ENCODE measurements around the gene PIK3C3. TPM values are rescaled to one million over a fixed set of nuclear protein-coding genes. Genes with fewer than 3 reads are reported as not detected.

PIK3C3 gene
- total and polyA plus RNA-seq, 9 donors = 24.4 to 60.3 (median 47.7) TPM

GRCh38 chr18:42064109-42064508 lies 109.1 kb downstream of the PIK3C3 start:
- Histone ChIP-seq H3K4me3 (no peak overlapping the region), H3K4me1 (ENCODE audit: insufficient read depth) (no peaks in the 10 kb centered on the region), H3K27me3 (no peaks in the 10 kb centered on the region), H3K36me3 (no peaks in the 10 kb centered on the region), H3K9me3 (no peaks in the 10 kb centered on the region), H3K27ac (no peak overlapping the region)
- intact Hi-C loops (cut with DNase I) = no loop called here
- TF ChIP-seq EP300 (IDR thresholded peaks at IDR 0.05) = no peak
- no peak for TF ChIP-seq POLR2A (IDR thresholded peaks at IDR 0.05)
- TF ChIP-seq CTCF (IDR thresholded peaks at IDR 0.05) = no peak
- DNase-seq = no peak

- 79 to 88% (median 83%) methylated on average over 4 of the region's 4 CpGs for WGBS, 3 donors
- H3K36me3 ChIP-seq = no peaks in the 10 kb centered on the region
Measured at GRCh38 chr18:42067518-42067917, 112.5 kb downstream of the PIK3C3 start.

GRCh38 chr18:42068030-42068429 lies 113.0 kb downstream of the PIK3C3 start:
- H3K36me3 ChIP-seq = no peaks in the 10 kb centered on the region
- intact Hi-C loops (cut with DNase I) = no loop called here

More at GRCh38 chr18:42067518-42067917, 112.5 kb downstream of the PIK3C3 start:
- DNase-seq = no peak
- Histone ChIP-seq H3K4me3 (no peak overlapping the region), H3K27ac (no peak overlapping the region), H3K27me3 (no peaks in the 10 kb centered on the region), H3K9me3 (no peaks in the 10 kb centered on the region), H3K4me1 (ENCODE audit: insufficient read depth) (no peaks in the 10 kb centered on the region)
- intact Hi-C loops (cut with DNase I) = no loop called here
- TF ChIP-seq CTCF (IDR thresholded peaks at IDR 0.05) (no peak), POLR2A (IDR thresholded peaks at IDR 0.05) (no peak), EP300 (IDR thresholded peaks at IDR 0.05) (no peak)

GRCh38 chr18:42069036-42069435 lies 114.0 kb downstream of the PIK3C3 start:
- no peak overlapping the region for H3K27ac ChIP-seq
- no peak overlapping the region for H3K4me3 ChIP-seq
- TF ChIP-seq CTCF (IDR thresholded peaks at IDR 0.05) (no peak), POLR2A (IDR thresholded peaks at IDR 0.05) (no peak), EP300 (IDR thresholded peaks at IDR 0.05) (no peak)
- no peaks in the 10 kb centered on the region for H3K27me3 ChIP-seq
- H3K36me3 ChIP-seq = no peaks in the 10 kb centered on the region
- intact Hi-C loops (cut with DNase I) = no loop called here
- no peak for DNase-seq
- no peaks in the 10 kb centered on the region for H3K4me1 ChIP-seq (ENCODE audit: insufficient read depth)
- H3K9me3 ChIP-seq = no peaks in the 10 kb centered on the region

More at GRCh38 chr18:42068030-42068429, 113.0 kb downstream of the PIK3C3 start:
- no peak for DNase-seq
- WGBS, 3 donors = 82 to 86% (median 85%) methylated on average over 3 of the region's 3 CpGs
- no peak overlapping the region for H3K27ac ChIP-seq
- no peaks in the 10 kb centered on the region for H3K9me3 ChIP-seq
- no peak overlapping the region for H3K4me3 ChIP-seq
- no peaks in the 10 kb centered on the region for H3K4me1 ChIP-seq (ENCODE audit: insufficient read depth)
- TF ChIP-seq EP300 (IDR thresholded peaks at IDR 0.05) = no peak
- no peak for TF ChIP-seq POLR2A (IDR thresholded peaks at IDR 0.05)
- TF ChIP-seq CTCF (IDR thresholded peaks at IDR 0.05) = no peak
- H3K27me3 ChIP-seq = no peaks in the 10 kb centered on the region

GRCh38 chr18:42072407-42072806 lies 117.4 kb downstream of the PIK3C3 start:
- no peaks in the 10 kb centered on the region for H3K9me3 ChIP-seq
- intact Hi-C loops (cut with DNase I) = no loop called here
- WGBS, 3 donors = 90 to 98% (median 95%) methylated on average over 4 of the region's 4 CpGs

More at GRCh38 chr18:42072407-42072806, 117.4 kb downstream of the PIK3C3 start:
- H3K36me3 ChIP-seq = no peaks in the 10 kb centered on the region
- no peaks in the 10 kb centered on the region for H3K27me3 ChIP-seq
- no peak overlapping the region for H3K27ac ChIP-seq
- no peaks in the 10 kb centered on the region for H3K4me1 ChIP-seq (ENCODE audit: insufficient read depth)
- TF ChIP-seq POLR2A (IDR thresholded peaks at IDR 0.05) = no peak
- TF ChIP-seq CTCF (IDR thresholded peaks at IDR 0.05) = no peak
- no peak for TF ChIP-seq EP300 (IDR thresholded peaks at IDR 0.05)
- DNase-seq = no peak
- H3K4me3 ChIP-seq = no peak overlapping the region

All from ovary (tissue), 9 donors.